ENCODE results near the gene GMCL2.

DNA sequence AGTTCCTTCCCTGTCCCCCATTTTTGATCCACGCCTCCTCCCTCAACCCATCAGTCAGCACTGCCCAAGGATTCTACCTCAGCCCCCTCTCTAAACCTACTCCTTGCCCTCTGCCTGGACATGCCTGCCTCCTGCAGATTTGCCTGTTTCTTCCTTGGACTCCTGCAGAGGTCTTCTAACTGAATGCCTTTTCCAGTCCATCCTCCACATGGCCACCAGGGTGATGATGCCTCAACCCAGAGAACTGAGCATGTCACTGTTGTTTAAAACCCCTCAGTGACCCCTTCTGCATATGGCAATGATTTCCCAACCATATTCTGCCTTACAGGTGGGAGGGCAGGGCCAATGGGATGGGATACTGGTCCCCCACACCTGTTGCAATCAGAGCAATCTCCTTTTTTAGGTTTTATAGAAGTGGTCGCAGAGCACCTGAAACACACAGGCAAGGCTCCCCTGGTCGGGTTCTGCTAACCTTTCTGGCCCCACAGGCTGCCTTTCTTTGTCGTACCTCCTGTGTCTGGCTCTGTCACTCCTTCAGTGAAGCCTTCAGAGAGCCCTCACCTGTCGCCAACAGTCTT lies 36.1 kb upstream of the GMCL2 start:
- TF ChIP-seq CTCF (conservative IDR thresholded peaks at IDR 0.05; ENCODE audit: low read depth, low read length) = no peak
- TF ChIP-seq EZH2 (IDR thresholded peaks at IDR 0.05; ENCODE audit: low read length, unreplicated experiment) = no peak
- TF ChIP-seq EZH2phosphoT487 (IDR thresholded peaks at IDR 0.05; ENCODE audit: borderline replicate concordance, low read length) = no peak
